Endothelial cell of umbilical vein (primary cell): Measurements from ENCODE around the gene CASP9.

Experiments used
- CTCF ChIP-seq, 2 donors: IDR thresholded peaks; 1 replicate in 1 of 2; 2 replicates in 1 of 2; pipeline ENCODE4 v1.5.1; 2011; ENCODE audit warnings: low read length in 2 of 2, mild to moderate bottlenecking in 2 of 2, moderate library complexity in 2 of 2, control low read depth in 1 of 2, inconsistent platforms in 1 of 2, low read depth in 1 of 2; ENCODE audit not compliant: insufficient read depth in 1 of 2; ENCODE audit errors: extremely low read depth in 1 of 2
- EZH2 ChIP-seq: IDR thresholded peaks from 2 replicates; pipeline ENCODE4 v1.6.1; 2012; ENCODE audit warnings: borderline replicate concordance, low read depth, mild to moderate bottlenecking, moderate library complexity, low read length, inconsistent platforms; ENCODE audit not compliant: severe bottlenecking
- POLR2A ChIP-seq: IDR thresholded peaks from 2 replicates; pipeline ENCODE4 v1.6.1; 2012; ENCODE audit warnings: low read depth, mild to moderate bottlenecking, control low read depth, low read length

DNA sequence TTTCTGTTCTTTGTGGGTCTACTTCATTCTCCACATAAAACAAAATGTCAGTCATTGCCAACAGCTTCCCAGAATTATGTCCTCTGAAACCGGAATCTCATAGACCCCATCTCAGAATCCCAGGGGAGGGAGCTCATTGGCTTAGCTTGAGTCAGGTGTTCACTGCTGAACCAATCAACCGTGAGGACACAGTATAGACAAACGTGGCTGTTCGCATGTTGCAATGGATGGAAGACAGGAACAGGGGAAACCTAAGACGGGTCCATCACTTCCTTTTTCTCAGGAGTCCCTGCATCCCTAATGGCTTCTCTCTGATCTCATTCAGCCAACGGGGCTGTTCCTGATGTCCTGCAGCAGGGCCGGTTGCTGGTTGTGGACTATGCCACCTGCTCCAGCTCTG, 58.3 kb downstream of the CASP9 start:
- no peak for TF ChIP-seq EZH2
- no peak for TF ChIP-seq CTCF (IDR thresholded peaks at IDR 0.05; ENCODE audit: extremely low read depth in 1 of 2, insufficient read depth in 1 of 2, low read depth in 1 of 2, low read length in 2 of 2)
- no peak for TF ChIP-seq POLR2A
